SU-DHL-6 (cell line): ENCODE measurements around the gene ACACA.

ENCODE experiments used
- CTCF ChIP-seq: fragments of 200-600 bp; sonication (generic); IDR thresholded peaks from one replicate; pipeline ENCODE4 v1.5.1; 2017; ENCODE audit warnings: antibody characterized with exemption, mild to moderate bottlenecking, low read length, moderate library complexity; ENCODE audit not compliant: insufficient read depth, poor library complexity, severe bottlenecking
- EZH2phosphoT487 ChIP-seq: fragments of 200-600 bp; sonication (generic), shearing (Covaris generic); conservative IDR thresholded peaks from 2 replicates; pipeline ENCODE4 v1.6.1; 2018; ENCODE audit warnings: mild to moderate bottlenecking, antibody characterized with exemption, low read length, moderate library complexity, mixed read lengths

- TF ChIP-seq CTCF (no peak), EZH2phosphoT487 (no peak)
Observed at GRCh38 chr17:37092071-37092470, 314.6 kb downstream of the ACACA start.
